H1 (cell line): ENCODE data around the gene TCAF1. TPM values are rescaled to one million over a fixed set of nuclear protein-coding genes. Genes with fewer than 3 reads are reported as not detected.

Experiments used
- CTCF ChIA-PET: fragments of 300-600 bp; sonication (Branson Sonifier 250); formaldehyde crosslinking; loops from one replicate; lab custom pipeline; 2021; ENCODE audit not compliant: partially characterized antibody; lab: Charles Lee
- POLR2A ChIA-PET: fragments of 300-600 bp; sonication (Branson Sonifier 250); formaldehyde crosslinking; loops from one replicate; lab custom pipeline; 2021; ENCODE audit warnings: inconsistent platforms; ENCODE audit not compliant: partially characterized antibody; lab: Charles Lee
- DNase-seq, 2 experiments: peaks; one replicate each; pipeline versions ENCODE4 v3.0.0 to v3.0.0-alpha.2; 2010 to 2022; ENCODE audit warnings: low spot score in 2 of 2, low read depth in 1 of 2, mixed read lengths in 1 of 2
- FAIRE-seq: peaks from 2 replicates; lab custom pipeline; 2011; peaks lifted over from hg19 to GRCh38; lab: Jason Lieb, UNC
- H2AFZ ChIP-seq: 2 replicates; pipeline ENCODE4 v1.8.1; 2012; ENCODE audit warnings: low read length, inconsistent platforms
- H2AK5ac ChIP-seq: 2 replicates; pipeline ENCODE4 v1.6.1; 2013; ENCODE audit warnings: low read depth, low read length
- H2BK120ac ChIP-seq: replicated peaks from 2 replicates; pipeline ENCODE3; 2013; ENCODE audit warnings: low read depth, low read length, inconsistent platforms
- H2BK12ac ChIP-seq: 2 replicates; pipeline ENCODE4 v1.6.1; 2013; ENCODE audit warnings: low read depth, low read length
- H2BK15ac ChIP-seq: 2 replicates; pipeline ENCODE4 v1.6.1; 2013; ENCODE audit warnings: low read length
- H2BK20ac ChIP-seq: 2 replicates; pipeline ENCODE4 v1.6.1; 2013; ENCODE audit warnings: low read length
- H2BK5ac ChIP-seq: 2 replicates; pipeline ENCODE4 v1.6.1; 2013; ENCODE audit warnings: low read depth, low read length
- H3K14ac ChIP-seq: 2 replicates; pipeline ENCODE4 v1.6.1; 2013; ENCODE audit warnings: inconsistent platforms; ENCODE audit not compliant: insufficient read length
- H3K18ac ChIP-seq: 2 replicates; pipeline ENCODE4 v1.6.1; 2013; ENCODE audit warnings: low read length; ENCODE audit errors: extremely low read depth
- H3K23ac ChIP-seq: 2 replicates; pipeline ENCODE4 v1.6.1; 2013; ENCODE audit warnings: inconsistent platforms; ENCODE audit not compliant: insufficient read length
- H3K23me2 ChIP-seq: 2 replicates; pipeline ENCODE4 v1.6.1; 2013; ENCODE audit warnings: low read depth, low read length
- H3K27ac ChIP-seq: 2 replicates; pipeline ENCODE4 v1.6.1; 2011; ENCODE audit warnings: low read depth, low read length, inconsistent platforms
- H3K27me3 ChIP-seq, 4 experiments: replicated peaks in 1 of 4; 1 replicate in 1 of 4; 2 replicates in 3 of 4; pipeline versions ENCODE4 v1.6.1 to v1.8.1; 2011 to 2013; ENCODE audit warnings: low read length in 3 of 4, mild to moderate bottlenecking in 3 of 4, inconsistent platforms in 2 of 4, mixed read lengths in 2 of 4, moderate library complexity in 1 of 4; ENCODE audit not compliant: control insufficient read depth in 3 of 4, insufficient read depth in 3 of 4; ENCODE audit errors: extremely low read depth in 1 of 4
- H3K36me3 ChIP-seq, 4 experiments: 2 replicates each; pipeline versions ENCODE4 v1.6.1 to v1.8.1; 2011 to 2013; ENCODE audit warnings: mild to moderate bottlenecking in 4 of 4, low read length in 3 of 4, moderate library complexity in 2 of 4, control low read depth in 1 of 4, inconsistent platforms in 1 of 4; ENCODE audit not compliant: insufficient read depth in 4 of 4, control insufficient read depth in 2 of 4
- H3K4ac ChIP-seq: replicated peaks from 2 replicates; pipeline ENCODE3; 2013; ENCODE audit warnings: low read length, low read depth, mixed read lengths, inconsistent platforms; ENCODE audit not compliant: insufficient read length
- H3K4me1 ChIP-seq, 4 experiments: replicated peaks in 1 of 4; 1 replicate in 1 of 4; 2 replicates in 3 of 4; pipeline versions ENCODE4 v1.6.1 to v1.8.1; 2011 to 2013; ENCODE audit warnings: low read length in 3 of 4, inconsistent platforms in 2 of 4, mixed read lengths in 1 of 4; ENCODE audit not compliant: insufficient read depth in 4 of 4, control insufficient read depth in 3 of 4
- H3K4me2 ChIP-seq, 2 experiments: 2 replicates each; pipeline versions ENCODE4 v1.6.1 to v1.8.1; 2011 to 2013; ENCODE audit warnings: low read depth in 2 of 2, low read length in 2 of 2, control low read depth in 1 of 2, inconsistent platforms in 1 of 2, mild to moderate bottlenecking in 1 of 2; ENCODE audit not compliant: insufficient read depth in 1 of 2
- H3K4me3 ChIP-seq, 4 experiments: fragments of 200-600, 300-600 bp in 1 of 4; sonication (generic), shearing (Covaris generic), sonication (Bioruptor Twin) in 1 of 4; 2 replicates each; pipeline versions ENCODE4 v1.5.1 to v1.8.1; 2011 to 2016; ENCODE audit warnings: low read length in 4 of 4, low read depth in 3 of 4, control low read depth in 2 of 4, inconsistent platforms in 2 of 4, mild to moderate bottlenecking in 2 of 4, mixed read lengths in 1 of 4, moderate library complexity in 1 of 4; ENCODE audit not compliant: insufficient read depth in 2 of 4; ENCODE audit errors: extremely low read depth in 1 of 4
- H3K56ac ChIP-seq: replicated peaks from 2 replicates; pipeline ENCODE3; 2013; ENCODE audit warnings: low read depth, mild to moderate bottlenecking, mixed read lengths, low read length, inconsistent platforms; ENCODE audit not compliant: insufficient read length
- H3K79me1 ChIP-seq: 2 replicates; pipeline ENCODE4 v1.6.1; 2013; ENCODE audit warnings: low read depth, low read length, control low read depth
- H3K79me2 ChIP-seq, 2 experiments: 2 replicates each; pipeline versions ENCODE4 v1.6.1 to v1.8.1; 2012 to 2013; ENCODE audit warnings: low read length in 2 of 2, mild to moderate bottlenecking in 2 of 2, inconsistent platforms in 1 of 2; ENCODE audit not compliant: insufficient read depth in 2 of 2, control insufficient read depth in 1 of 2
- H3K9ac ChIP-seq, 4 experiments: replicated peaks in 1 of 4; 1 replicate in 1 of 4; 2 replicates in 3 of 4; pipeline versions ENCODE4 v1.6.1 to v1.8.1; 2011 to 2013; ENCODE audit warnings: low read depth in 3 of 4, low read length in 3 of 4, control low read depth in 2 of 4, mild to moderate bottlenecking in 2 of 4, moderate library complexity in 2 of 4, inconsistent platforms in 1 of 4; ENCODE audit errors: extremely low read depth in 1 of 4
- H3K9me3 ChIP-seq, 2 experiments: 2 replicates each; pipeline versions ENCODE4 v1.6.1 to v1.8.1; 2012 to 2013; ENCODE audit warnings: mild to moderate bottlenecking in 2 of 2, moderate library complexity in 2 of 2, control low read depth in 1 of 2, inconsistent platforms in 1 of 2, low read depth in 1 of 2, low read length in 1 of 2, mixed read lengths in 1 of 2; ENCODE audit not compliant: insufficient read depth in 2 of 2
- H4K20me1 ChIP-seq, 2 experiments: replicated peaks in 1 of 2; 2 replicates each; pipeline versions ENCODE3 to v1.8.1; 2011 to 2013; ENCODE audit warnings: inconsistent platforms in 2 of 2, low read length in 2 of 2, mild to moderate bottlenecking in 1 of 2; ENCODE audit not compliant: insufficient read depth in 2 of 2, control insufficient read depth in 1 of 2
- H4K5ac ChIP-seq: 2 replicates; pipeline ENCODE4 v1.6.1; 2013; ENCODE audit warnings: low read length, low read depth, mixed read lengths, inconsistent platforms; ENCODE audit not compliant: insufficient read length
- H4K8ac ChIP-seq: 2 replicates; pipeline ENCODE4 v1.8.0; 2013; ENCODE audit warnings: mild to moderate bottlenecking, moderate library complexity, low read length, inconsistent platforms; ENCODE audit not compliant: insufficient read depth; ENCODE audit errors: extremely low read depth
- H4K91ac ChIP-seq: replicated peaks from 2 replicates; pipeline ENCODE3; 2013; ENCODE audit warnings: low read length, mixed read lengths, inconsistent platforms; ENCODE audit not compliant: insufficient read length
- GABPA ChIP-seq: IDR thresholded peaks from 2 replicates; pipeline ENCODE4 v1.6.1; 2011; ENCODE audit warnings: mild to moderate bottlenecking, low read length, moderate library complexity, borderline replicate concordance; ENCODE audit not compliant: insufficient read depth
- HDAC2 ChIP-seq, 2 experiments: fragments of 300-600 bp in 1 of 2; sonication (generic) in 1 of 2; IDR thresholded peaks; 2 replicates each; pipeline ENCODE4 v1.6.1; 2011 to 2012; ENCODE audit warnings: low read depth in 2 of 2, low read length in 2 of 2, mild to moderate bottlenecking in 2 of 2, moderate library complexity in 2 of 2, borderline replicate concordance in 1 of 2, inconsistent platforms in 1 of 2
- KDM4A ChIP-seq: IDR thresholded peaks from one replicate; pipeline ENCODE4 v1.7.1; 2012; ENCODE audit warnings: low read depth, mild to moderate bottlenecking, moderate library complexity, low read length, inconsistent platforms; ENCODE audit not compliant: severe bottlenecking
- RBBP5 ChIP-seq: IDR thresholded peaks from 2 replicates; pipeline ENCODE4 v1.7.1; 2012; ENCODE audit warnings: low read depth, mild to moderate bottlenecking, inconsistent platforms, low read length, moderate library complexity, borderline replicate concordance
- SIRT6 ChIP-seq: IDR thresholded peaks from one replicate; pipeline ENCODE4 v1.7.1; 2012; ENCODE audit warnings: low read length, inconsistent platforms
- SP1 ChIP-seq: IDR thresholded peaks from 2 replicates; pipeline ENCODE4 v1.6.1; 2011; ENCODE audit warnings: low read depth, low read length
- SUZ12 ChIP-seq: fragments of 200-600 bp; sonication (generic); IDR thresholded peaks from 2 replicates; pipeline ENCODE4 v1.6.1; 2012; ENCODE audit warnings: mild to moderate bottlenecking, inconsistent platforms, low read length, moderate library complexity, mixed read lengths
- WGBS, 2 experiments: shearing (Covaris generic) in 1 of 2; methylation state at CpG; one replicate each; pipeline versions ENCODE4 v1.1.6 to v1.1.7; 2013 to 2015; ENCODE audit warnings: low lambda C conversion rate in 2 of 2, mixed read lengths in 2 of 2, inconsistent platforms in 1 of 2, low coverage in 1 of 2, missing lambda C conversion rate in 1 of 2; ENCODE audit not compliant: insufficient replicate concordance in 2 of 2, insufficient coverage in 1 of 2, insufficient read length in 1 of 2; ENCODE audit errors: extremely low coverage in 1 of 2, missing lambda C conversion rate in 1 of 2; 5-methylcytosine and 5-hydroxymethylcytosine counted together
- polyA plus RNA-seq, 7 experiments: library from polyadenylated mRNA; depleted of rRNA in 3 of 7; stranded (reverse) in 5 of 7; unstranded in 2 of 7; fragments of >200 nt in 5 of 7; fragments of 200-250 nt in 2 of 7; gene quantifications; 1 replicate in 5 of 7; 2 replicates in 1 of 7; 4 replicates in 1 of 7; pipeline versions ENCODE4 v1.2.1 to v1.2.3, GENCODE V29; 2011 to 2013; ENCODE audit warnings: missing spikeins in 2 of 7, mixed read lengths in 2 of 7
- total RNA-seq: library from RNA; stranded (reverse); fragmentation: NEBNext Ultra II Directional; extraction: Animal tissue kit (Norgen Biotek cat#: 25700); gene quantifications from 2 replicates; pipeline ENCODE4 v1.2.1, GENCODE V29; 2021
- TF ChIP-seq, protein P1 (sequence below): IDR thresholded peaks from 2 replicates; pipeline ENCODE4 v1.6.1; 2012; ENCODE audit warnings: inconsistent platforms
- TF ChIP-seq, protein P2 (sequence below): IDR thresholded peaks from 2 replicates; pipeline ENCODE4 v1.6.1; 2011; ENCODE audit warnings: low read depth, mild to moderate bottlenecking, low read length; ENCODE audit not compliant: insufficient read depth

The TCAF1 gene
- total and polyA plus RNA-seq, 2 of the 8 experiments (the other 6 are each of a cell fraction or from before 2014, with no cell fraction given) = 9.6 to 28.0 TPM

DNA sequence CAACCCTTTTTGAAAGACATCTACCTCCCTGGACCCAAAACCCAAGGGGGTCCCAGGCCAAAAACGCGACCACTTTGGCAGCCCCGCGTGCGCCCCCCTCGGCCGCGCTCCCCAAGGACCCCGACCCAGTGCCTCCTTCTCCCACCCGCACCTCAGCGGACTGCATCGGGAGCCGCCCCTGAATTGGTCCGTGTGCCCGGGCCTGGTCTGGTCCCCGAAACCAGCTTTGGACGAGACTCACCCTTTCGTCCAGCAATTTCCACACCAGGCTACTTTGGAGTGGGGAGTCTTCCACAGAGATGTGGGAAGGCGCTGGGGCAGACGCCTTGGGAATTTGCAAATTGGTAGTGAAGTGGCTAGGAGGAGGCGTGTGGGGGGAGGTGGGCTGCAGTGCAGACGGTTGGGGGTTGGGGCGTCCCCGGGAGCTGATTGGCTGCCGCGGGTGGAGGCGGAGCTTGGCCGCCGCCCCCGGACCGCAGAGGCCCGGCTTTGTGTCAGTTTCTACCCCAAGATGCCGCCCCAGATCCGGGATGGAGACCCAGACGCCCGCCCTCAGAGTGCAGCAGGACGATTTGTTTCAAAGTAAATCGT, 16.9 kb downstream of the TCAF1 start:
- ChIA-PET CTCF (interaction anchor here (0.6 to 5.0 kb wide), 6 partner anchors 7 to 161 kb away, joined by 3 to 28 read pairs (median 3); partner anchors contain the start of gene TCAF1), POLR2A (interaction anchor here (9.5 kb wide), 1 partner anchor 16 kb away, joined by 73 read pairs; the partner anchor contains the start of gene TCAF1)
- Histone ChIP-seq H3K23ac (no peak overlapping the region), H2BK15ac (no peak overlapping the region), H3K4me1 (peaks cover 0 to 8% (median 2%) of the 10 kb centered on the region in 4 experiments; a peak in 3 of 7 replicates), H3K4me3 (peak overlapping the region; percentile 75 to 93 (median 86)), H3K79me1 (no peaks in the 10 kb centered on the region), H2AFZ (no peak overlapping the region), H3K79me2 (peaks cover 0 to 23% of the 10 kb centered on the region in 2 experiments; a peak in 2 of 4 replicates), H2BK12ac (no peak overlapping the region), H2BK120ac (no peak overlapping the region), H2BK20ac (no peak overlapping the region), H3K56ac (peak overlapping the region; percentile 84), H3K9ac (peak overlapping the region in 3 of 4 experiments; percentile 56 to 64 (median 63); a peak in 6 of 7 replicates), H3K27ac (peak overlapping the region; percentile 55; the same call in 1 of the 2 replicates), H3K14ac (no peak overlapping the region), H3K18ac (peak overlapping the region; percentile 83; the same call in 1 of the 2 replicates), H3K27me3 (no peaks in the 10 kb centered on the region; a peak in 1 of 7 replicates), H3K4ac (no peak overlapping the region), H4K20me1 (peaks cover 0 to 2% of the 10 kb centered on the region in 2 experiments), H3K36me3 (peaks cover 0 to 10% (median 3%) of the 10 kb centered on the region in 4 experiments; a peak in 3 of 8 replicates), H3K9me3 (peaks cover 6% of the 10 kb centered on the region in 2 experiments; a peak in 2 of 4 replicates), H4K5ac (peak overlapping the region; percentile 74), H3K23me2 (peaks cover 12% of the 10 kb centered on the region), H2BK5ac (no peak overlapping the region; the same call in 1 of the 2 replicates), H2AK5ac (no peak overlapping the region), H4K91ac (no peak overlapping the region), H3K4me2 (peak overlapping the region; percentile 83 to 92), H4K8ac (peak overlapping the region; percentile 62; the same call in 1 of the 2 replicates)
- DNase-seq (peak in 1 of 2 experiments; percentile 88), FAIRE-seq (no peak)
- 1% methylated on average over 31 of the region's 38 CpGs; no CpG with 5 or more reads in 1 of the 2 experiments for WGBS, 2 experiments
- TF ChIP-seq SUZ12 (no peak), GABPA (no peak), KDM4A (peak; percentile 73), RBBP5 (no peak; the same call in 1 of the 2 replicates), SP1 (peak; percentile 77), HDAC2 (IDR thresholded peaks at IDR 0.05; ENCODE audit: borderline replicate concordance in 1 of 2, low read depth in 2 of 2, low read length in 2 of 2) (0 out of 4 replicates have a peak, but pooled peaks have one; percentile 20 to 42), SIRT6 (no peak)
- TF ChIP-seq, protein P1, sequence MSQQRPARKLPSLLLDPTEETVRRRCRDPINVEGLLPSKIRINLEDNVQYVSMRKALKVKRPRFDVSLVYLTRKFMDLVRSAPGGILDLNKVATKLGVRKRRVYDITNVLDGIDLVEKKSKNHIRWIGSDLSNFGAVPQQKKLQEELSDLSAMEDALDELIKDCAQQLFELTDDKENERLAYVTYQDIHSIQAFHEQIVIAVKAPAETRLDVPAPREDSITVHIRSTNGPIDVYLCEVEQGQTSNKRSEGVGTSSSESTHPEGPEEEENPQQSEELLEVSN = no peak
- TF ChIP-seq, protein P2, sequence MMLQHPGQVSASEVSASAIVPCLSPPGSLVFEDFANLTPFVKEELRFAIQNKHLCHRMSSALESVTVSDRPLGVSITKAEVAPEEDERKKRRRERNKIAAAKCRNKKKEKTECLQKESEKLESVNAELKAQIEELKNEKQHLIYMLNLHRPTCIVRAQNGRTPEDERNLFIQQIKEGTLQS = no peak
